ENCODE data around the gene ANKRD50.

- TF ChIP-seq, protein P1, sequence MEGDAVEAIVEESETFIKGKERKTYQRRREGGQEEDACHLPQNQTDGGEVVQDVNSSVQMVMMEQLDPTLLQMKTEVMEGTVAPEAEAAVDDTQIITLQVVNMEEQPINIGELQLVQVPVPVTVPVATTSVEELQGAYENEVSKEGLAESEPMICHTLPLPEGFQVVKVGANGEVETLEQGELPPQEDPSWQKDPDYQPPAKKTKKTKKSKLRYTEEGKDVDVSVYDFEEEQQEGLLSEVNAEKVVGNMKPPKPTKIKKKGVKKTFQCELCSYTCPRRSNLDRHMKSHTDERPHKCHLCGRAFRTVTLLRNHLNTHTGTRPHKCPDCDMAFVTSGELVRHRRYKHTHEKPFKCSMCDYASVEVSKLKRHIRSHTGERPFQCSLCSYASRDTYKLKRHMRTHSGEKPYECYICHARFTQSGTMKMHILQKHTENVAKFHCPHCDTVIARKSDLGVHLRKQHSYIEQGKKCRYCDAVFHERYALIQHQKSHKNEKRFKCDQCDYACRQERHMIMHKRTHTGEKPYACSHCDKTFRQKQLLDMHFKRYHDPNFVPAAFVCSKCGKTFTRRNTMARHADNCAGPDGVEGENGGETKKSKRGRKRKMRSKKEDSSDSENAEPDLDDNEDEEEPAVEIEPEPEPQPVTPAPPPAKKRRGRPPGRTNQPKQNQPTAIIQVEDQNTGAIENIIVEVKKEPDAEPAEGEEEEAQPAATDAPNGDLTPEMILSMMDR (IDR thresholded peaks at IDR 0.05 in 2 of 3, conservative IDR thresholded peaks at IDR 0.05 in 1 of 3; ENCODE audit: insufficient read depth in 2 of 3, low read depth in 1 of 3, low read length in 3 of 3), result no peak
- TF ChIP-seq SIX5 (IDR thresholded peaks at IDR 0.05; ENCODE audit: borderline replicate concordance in 1 of 2, insufficient read depth in 1 of 2, low read depth in 1 of 2, low read length in 2 of 2) (no peak), E2F8 (IDR thresholded peaks at IDR 0.05; ENCODE audit: low read depth, partially characterized antibody) (no peak)
Observed at GRCh38 chr4:124727331-124727890, 14.9 kb upstream of the ANKRD50 start.
